HG03196 (cell line): ENCODE results near the gene QRICH2.
"Not testable (repeated sequence)": the region's sequence is repeated elsewhere in the genome, so short reads cannot be mapped to it uniquely, and the experiment has no call there.

Source experiments
- ATAC-seq: cut with Tn5 transposase; IDR thresholded peaks from one replicate; pipeline ENCODE4 v1.9.1; 2021; ENCODE audit not compliant: unreplicated experiment

The QRICH2 gene

DNA sequence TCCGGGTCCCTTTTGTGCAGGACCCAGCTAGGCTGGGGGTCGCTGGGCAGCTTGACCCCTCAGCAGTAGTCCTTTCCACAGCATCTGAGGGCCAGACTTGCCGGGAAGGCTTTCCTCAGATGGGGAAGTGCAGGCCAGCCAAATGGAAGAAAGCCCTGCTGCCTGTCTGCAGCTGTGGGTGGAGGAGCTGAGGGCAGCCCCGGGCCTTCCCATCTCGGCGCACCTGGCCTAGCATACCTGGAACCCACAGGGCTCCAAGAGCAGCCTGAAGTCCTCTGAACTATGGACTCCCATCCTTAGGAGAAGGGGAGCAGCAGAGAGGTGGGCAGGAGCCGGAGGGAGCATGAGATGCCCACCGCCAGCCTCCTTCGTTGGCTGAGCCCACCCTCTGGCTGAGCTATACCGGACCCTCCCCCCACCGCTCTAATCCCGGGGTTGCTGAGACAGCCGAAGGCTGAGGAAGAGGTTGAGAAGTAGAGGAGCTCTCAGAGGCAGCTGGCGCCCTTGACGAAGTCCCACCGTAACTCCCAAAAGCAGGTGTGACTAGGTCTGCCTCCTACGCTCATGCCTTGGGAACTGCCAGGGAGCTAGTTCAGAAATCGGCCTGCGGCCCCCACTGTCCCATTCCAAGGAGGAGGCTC, 29.7 kb downstream of the QRICH2 start:
- no peak for ATAC-seq

DNA sequence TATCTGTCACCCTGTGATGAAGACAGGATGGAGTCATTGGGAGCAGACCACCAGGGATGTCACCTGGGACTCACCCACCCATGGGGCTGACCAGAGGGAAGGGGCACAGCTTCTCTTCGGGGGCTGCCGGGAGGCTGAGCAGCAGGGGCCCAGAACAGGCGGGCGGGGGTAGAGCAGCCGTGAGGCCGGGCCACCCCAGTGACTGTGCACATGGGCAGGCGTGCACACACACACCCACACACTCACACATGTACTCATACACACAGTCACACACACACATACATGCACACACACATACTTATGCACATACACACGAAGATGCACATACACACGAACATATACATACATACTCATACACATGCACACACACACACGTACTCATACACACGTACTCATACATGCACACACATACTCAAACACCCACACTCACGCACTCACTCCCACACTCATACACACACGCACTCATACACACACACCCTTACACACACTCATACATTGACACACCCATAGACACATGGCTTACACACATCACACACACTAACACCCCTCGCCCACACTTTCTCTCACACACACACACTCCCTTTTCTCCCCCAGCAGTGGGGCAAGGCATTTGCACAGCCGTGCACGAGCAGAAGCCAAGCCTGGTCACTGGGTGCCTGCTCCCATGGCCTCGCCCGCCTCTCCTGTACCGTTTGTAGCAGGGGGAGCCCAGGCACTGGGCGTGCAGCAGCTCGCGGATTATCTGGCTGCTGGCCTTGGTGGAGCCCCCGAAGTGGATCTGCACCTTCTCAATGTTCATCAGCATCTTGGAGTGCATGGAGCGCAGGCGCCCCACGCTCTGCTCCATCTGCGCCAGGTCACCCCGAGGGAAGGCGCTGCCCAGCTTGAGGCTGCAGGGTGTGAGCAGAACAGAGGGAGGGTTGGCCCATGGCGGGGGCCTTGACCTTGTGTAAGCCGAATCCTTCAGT, 30.5 kb downstream of the QRICH2 start:
- no peak for ATAC-seq

DNA sequence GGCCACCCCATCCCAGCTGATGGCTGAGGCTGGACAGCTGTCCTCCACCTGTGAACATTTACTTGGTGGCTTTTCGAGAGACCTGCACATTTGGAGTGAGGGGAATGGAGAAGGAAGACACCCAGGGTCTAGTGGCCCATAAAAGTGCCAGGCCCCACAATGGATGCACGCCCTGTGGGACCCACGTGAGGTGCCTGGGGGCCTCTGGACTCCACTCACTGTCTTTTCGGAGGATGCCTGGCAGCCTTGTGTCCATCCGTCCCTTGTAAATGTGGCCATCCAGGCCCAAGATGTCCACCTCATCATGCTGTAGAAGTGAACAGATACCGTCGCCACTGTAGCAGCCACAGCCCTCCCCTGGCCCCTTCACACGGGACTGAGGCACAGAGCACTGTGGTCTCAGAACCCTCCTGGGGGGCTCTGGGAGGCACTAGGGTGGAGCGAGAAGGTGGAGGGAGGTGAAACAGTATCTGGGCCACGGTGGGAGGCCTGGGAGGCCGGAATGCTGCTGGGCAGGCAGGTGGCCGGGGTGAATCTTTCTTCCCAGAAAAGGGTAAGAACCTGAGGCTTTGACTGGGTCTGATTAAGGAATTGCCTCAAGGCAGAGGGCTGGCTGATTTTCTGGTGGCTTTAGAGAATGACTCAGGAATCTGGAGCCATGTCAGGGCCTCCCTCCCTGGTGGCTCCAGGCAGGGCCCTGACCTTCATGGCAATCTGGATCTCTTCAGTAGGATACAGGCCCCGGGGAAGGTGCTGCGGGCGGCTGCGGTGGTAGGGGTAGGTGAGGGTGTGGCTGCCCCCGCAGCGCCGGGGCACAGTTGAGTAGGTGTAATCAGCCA, 31.4 kb downstream of the QRICH2 start:
- ATAC-seq, result no peak

DNA sequence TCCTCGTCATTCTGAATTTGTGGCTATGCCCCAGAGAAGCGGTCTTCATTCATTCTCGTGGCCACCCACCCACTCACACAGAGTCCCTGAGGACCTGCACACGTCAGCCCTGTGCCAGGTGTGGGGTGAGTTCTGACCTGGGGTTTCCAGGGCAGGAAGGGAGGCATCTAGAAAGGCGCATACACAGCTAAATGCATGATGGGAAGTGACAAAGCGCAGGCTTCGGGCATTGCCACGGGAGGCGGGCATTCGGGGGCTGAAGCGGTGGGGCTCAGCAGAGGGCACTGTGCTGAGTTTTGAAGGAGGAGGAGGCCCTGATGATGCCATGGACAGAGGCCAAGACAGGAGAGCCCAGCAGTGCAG, 32.0 kb downstream of the QRICH2 start:
- ATAC-seq, result no peak

DNA sequence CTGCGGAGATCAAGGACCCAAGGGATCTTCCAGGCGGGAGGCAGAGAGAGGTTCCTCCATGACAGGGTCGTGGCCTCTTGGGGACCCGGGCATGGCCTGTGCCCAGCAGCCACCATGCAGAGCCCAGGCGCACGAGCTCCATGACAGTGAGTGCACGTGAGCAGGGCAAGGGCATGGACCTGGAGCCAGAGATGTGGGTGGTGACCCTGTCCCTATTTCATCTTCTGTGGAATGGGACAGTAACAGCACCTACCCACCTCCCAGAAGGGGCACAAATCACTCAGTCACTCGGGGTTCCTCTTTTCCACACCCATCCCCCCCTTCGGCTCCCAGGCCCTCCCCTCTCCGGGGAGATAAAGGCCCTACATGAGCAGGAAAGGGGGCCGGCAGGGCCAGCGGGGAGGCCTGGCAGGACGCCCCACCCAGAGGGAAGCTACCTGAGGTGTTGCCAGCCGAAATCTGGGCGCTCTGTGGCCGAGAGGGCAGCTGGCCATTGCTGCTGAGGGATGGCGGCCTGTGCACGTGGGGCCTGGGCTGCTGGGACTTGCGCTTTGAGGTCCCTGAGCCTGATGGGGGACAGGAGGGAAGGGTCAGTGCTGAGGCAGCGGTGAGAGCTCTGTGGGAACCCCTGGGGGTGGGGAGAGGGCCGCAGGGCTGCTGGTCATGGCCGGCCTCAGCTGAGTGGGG, 32.6 kb downstream of the QRICH2 start:
- ATAC-seq, result no peak

DNA sequence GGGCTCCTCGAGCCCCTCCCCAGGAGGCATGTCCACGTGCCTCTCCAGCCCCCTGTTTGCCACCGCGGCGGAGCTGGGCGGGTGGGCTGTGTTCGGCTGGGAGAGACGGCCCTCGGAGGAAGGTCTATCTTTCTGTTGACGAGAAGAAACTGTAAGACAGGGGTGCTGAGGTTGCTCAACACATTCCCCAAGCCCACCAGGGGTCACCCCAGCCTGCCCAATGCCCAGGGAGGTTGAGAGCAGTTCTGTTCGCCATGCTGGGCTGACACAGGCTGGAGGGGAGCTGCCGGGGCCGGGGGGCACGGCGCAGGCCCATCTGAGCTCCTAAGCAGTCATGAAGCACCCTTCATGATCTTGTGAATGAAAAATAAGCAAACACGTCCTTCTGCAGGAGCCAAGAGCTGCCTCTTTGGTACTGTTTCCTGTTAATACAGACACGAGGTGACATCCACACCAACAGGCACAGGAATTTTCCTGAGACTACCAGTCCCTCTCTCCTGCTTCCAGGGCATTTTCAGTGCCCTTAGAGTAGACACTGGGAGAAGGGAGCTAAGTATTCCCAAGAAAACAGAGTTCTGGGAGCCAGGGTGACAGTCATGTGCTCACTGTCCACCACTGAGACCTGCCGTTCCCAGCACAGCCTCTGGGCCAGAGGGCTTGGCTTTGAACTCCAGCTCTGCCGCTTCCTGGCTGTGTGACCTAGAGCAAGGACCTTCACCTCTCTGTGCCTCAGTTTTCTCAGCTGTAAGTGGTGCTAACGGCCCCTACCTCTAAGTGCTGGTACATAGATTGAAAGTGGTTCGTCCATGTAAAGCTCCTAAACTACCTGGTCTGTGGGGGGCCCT, 33.7 kb downstream of the QRICH2 start:
- ATAC-seq, result no peak

DNA sequence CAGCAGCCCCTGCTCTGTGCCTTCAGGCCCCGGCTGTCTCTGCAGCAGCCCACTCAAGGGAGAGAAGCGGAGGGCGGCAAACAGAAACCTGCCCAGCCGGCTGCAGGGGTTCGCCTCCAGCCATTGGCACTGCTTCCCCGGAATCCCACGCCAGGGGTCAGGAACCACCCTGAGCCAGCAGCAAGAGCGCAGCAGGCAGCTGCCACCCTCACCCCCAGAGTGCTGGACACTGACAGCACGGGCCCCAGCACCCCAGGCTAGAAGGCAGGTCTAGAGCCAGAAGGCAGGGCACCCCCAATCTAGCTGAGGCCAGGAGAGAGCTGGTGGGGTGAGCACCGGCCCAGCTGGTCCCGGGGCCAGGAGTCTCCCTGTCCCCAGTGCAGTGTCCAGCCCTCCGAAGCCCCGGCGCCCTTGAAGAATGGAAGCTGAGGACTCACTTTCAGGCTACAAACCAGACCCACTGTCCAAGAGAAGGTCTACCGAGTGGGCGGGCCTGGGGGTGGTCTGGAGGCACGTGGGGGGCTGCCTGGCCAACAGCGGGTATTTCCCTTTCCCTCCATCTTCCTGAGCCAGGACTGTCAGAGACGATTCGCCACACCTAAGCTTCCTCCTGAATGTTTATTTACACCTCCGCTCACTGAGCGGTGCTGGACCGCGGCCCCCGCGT, 34.5 kb downstream of the QRICH2 start:
- ATAC-seq, result no peak

DNA sequence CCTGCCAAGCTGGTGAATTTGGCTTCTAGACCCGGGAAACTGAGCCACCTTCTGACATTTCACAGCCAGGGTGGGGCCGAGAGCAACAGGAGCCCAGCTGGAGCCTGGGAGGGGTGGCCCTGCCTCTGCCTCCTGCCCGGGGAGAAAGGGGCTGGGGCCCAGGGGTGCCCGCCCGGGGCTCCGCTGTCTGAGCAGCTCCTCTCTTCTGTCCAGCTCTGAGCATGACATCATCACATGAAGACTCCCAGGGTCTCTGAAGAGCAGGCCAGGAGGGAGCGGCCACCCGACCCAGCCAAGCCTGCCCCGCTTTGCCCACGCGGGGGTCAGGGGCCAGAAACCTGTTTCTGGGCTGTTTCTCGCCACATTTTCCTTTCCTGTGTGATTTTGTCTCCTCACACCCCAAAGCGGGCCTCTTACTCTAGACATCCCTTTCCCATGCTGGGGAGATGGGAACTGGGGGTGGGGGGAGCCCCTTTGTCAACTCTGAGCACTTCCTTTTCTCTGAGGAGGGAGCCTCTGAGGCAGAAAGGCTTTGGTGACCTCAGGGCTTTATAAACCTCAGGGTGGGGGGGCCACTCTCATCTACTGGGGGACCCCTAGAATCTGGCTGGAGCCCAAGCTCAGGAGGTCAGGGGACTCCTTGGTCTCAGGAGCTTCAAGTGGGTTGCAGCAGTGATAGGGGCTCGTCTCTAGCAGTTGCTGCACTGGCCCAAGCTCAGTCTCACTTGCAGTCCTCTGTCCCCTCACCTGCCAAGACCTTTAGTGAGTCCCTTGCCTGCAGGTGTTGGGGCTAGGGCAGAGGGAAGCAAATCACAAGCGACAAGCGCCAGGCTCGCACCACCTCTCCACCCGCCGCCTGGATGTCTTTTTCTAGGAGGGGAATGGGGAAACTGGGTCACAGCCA, 35.3 kb downstream of the QRICH2 start:
- ATAC-seq, result peak; percentile 3

DNA sequence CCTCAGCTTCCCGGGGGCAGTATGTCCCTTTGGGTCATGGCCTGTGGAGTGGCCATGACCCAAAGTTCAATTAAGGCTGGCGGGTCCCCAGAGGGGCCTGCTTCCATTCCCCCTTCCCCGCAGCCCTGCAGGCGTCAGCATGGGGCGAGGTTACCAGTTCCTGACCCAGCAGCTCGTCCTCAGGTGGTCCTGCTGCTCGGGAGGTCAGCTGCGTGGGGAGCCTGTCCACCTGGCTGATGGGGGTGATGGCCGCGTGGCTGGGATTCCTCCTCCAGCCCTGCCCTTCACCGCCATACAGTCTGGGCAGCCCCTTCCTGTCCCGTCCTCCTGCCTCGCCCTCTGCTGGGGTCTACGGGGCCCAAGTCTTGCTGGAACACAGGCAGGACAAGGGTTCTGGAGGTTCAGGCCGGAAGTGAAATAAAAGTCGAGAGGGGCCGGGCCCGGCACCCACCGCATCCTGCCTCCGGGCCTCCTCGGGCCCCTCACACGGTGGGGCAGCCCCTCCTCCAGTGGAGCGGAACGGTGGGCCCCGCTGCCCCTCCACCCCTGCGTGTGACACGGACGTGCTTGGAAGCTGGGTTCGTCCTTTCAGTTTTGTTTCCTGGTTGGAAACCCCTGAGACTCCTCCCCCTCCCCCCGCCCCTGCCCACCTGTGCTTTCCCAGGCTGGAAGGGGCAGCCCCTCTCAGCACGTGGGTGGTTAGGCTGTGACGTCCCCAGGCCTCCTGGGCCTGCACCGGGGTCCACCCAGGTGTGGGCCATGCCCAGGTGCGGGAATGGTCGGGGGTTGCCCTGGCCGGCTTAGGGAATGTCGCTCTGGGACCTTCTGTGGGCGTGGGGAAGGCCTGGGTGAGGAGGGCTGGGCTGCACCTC, 36.2 kb downstream of the QRICH2 start:
- ATAC-seq, result peak; percentile 40

DNA sequence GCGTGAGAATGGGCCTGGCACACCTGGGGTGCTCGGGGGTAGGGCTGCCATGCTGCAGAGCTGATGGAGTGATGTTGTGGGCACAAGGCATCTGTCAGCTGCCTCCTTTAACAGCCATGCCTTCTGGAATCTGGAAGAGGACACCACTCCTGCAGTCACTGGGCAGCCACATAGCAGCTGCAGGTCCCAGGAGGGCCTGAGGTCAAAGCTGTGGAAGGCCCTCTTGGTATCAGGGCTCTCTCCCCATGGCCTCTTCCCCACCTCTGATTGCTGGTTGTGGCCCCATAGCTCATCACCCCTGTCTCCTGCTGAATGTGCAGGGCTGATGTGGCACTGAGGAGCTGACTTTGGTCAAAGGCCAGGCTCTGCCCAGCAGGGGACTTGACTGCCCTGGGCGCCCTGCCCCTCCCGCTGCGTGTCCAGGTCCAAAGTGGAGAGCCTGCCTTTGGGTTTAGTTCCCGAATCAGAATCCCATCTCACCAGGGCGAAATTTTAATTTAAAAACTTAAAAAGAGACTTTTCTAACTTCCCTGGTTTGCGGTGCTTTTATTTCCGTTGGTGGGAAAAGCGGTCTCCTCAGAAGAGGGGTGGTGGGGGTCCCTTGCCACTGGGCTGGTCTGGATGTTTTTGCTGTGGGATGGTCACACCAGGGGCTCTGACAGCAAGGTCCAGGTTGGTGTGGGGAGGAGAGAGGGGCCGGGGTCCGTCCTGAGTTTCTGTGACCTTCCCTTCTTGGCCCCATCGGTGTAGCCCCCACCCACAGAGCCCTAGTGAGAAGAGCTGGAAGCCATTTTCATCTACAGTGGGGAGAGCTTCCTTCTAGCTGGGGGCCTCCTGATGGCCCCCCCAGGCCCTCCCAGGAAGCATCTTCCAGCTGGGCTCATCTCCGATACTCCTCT, 37.1 kb downstream of the QRICH2 start:
- peak; percentile 1 for ATAC-seq

DNA sequence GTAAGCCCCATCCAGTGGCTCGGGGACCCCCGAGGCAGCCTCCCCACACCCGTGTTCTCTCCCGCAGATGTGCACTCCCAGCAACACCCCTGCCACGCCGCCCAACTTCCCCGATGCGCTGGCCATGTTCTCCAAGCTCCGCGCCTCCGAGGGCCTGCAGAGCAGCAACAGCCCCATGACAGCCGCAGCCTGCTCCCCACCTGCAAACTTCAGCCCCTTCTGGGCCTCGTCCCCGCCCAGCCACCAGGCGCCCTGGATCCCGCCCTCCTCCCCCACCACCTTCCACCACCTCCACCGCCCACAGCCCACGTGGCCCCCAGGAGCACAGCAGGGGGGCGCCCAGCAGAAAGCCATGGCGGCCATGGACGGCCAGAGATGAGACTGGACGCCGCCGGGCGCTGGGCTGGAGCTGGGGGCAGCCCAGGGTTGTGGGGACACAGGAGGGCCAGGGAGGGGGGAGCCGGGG, 37.9 kb downstream of the QRICH2 start:
- ATAC-seq, result no peak

DNA sequence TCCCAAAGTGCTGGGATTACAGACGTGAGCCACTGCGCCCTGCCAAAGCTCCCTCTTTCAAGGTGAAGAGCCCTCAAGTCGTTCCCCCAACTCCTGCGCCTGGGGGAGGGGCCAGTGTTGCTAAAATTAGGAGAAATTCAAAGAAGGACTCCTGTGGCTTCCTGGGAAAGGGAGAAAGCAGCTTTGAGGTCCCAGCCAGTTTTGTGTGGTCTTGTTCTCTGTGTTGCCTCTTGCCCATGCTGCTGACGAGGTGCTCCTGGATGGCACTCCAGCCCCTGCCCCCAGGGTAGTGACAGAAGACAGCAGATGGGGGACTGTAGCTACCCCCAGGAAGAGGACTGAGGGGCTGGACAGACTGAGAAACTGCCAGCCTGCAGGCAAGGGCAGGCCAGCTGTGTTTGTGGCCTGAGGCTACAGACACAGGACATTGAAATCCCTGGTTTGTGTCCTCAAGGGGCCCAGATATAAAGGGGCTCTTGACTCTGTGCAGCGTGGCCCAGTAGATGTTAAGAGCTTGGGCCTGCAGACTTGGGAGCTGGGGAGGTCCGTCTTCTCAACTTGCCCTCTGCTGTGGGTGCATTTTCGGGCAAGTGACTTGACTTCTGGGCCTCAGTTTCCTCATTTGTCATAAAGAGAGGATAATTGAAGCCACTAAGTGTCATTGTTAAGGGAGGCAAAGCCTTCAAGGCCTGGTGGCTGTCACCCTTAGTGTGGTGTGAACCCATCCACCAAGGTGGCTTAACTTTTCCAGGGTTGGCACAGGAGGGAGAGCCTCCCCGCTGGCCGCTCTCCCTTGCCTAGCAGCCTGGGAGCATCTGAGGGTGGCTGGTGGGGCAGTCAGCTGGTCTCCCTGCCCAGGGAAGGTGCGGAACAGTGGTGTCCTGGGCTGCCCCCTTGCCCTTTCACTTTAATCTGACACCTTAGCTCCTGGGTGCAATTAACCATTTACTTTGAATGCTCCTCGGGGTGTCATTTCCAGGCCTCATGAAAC, 38.8 kb downstream of the QRICH2 start:
- no peak for ATAC-seq

DNA sequence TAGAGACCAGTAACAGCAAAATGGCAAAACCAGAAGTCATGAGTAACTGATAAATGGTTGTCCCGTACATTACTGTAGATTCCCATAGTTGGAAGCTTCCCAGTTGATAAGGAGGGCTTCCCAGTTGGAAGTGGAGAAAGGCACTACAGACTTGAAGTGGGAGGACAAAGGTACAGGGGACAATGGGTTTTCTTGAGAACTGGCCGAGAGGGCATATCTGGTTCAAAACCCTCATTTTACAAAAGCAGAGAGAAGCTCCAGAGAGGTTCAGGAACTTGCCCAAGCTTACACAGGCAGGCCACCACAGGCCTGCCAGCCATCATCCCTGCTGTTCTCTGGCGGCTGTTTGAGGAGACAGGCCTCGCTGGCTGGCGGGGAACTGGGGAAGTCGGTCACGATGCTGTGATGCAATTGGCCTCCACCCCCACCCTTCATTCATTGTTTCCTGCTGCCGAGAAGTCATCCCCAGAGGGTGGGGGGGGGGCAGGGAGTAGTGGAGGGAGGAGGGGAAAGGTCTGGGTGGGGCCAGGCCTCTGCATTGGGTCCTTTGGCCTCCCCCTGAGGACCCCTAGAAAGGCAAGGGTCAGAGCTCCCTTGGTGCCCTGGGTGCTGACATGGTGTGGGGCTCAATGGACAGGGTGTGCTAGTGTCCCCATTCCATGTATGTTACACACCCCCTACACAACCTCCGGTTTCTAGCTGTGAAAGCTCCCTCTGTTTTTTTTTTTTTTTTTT, 39.9 kb downstream of the QRICH2 start:
- ATAC-seq, result no peak

DNA sequence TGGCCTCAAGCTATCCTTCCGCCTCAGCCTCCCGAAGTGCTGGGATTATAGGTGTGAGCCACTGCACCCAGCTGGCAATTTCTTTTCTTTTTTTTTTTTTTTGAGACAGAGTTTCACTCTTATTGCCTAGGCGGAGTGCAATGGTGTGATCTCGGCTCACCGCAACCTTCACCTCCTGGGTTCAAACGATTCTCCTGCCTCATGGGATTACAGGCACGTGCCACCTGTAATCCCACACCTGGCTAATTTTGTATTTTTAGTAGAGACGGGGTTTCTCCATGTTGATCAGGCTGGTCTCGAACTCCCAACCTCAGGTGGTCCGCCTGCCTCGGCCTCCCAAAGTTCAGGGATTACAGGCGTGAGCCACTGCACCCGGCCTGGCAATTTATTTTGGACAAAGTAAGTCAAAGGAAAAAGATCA, 40.5 kb downstream of the QRICH2 start:
- not testable (repeated sequence) for ATAC-seq
